Measurements from ENCODE around the gene TFIP11. TPM values are rescaled to one million over a fixed set of nuclear protein-coding genes. Genes with fewer than 3 reads are reported as not detected.

The TFIP11 gene
- total RNA-seq, 2 experiments from 2014 or later = 45.9 to 50.1 TPM

DNA sequence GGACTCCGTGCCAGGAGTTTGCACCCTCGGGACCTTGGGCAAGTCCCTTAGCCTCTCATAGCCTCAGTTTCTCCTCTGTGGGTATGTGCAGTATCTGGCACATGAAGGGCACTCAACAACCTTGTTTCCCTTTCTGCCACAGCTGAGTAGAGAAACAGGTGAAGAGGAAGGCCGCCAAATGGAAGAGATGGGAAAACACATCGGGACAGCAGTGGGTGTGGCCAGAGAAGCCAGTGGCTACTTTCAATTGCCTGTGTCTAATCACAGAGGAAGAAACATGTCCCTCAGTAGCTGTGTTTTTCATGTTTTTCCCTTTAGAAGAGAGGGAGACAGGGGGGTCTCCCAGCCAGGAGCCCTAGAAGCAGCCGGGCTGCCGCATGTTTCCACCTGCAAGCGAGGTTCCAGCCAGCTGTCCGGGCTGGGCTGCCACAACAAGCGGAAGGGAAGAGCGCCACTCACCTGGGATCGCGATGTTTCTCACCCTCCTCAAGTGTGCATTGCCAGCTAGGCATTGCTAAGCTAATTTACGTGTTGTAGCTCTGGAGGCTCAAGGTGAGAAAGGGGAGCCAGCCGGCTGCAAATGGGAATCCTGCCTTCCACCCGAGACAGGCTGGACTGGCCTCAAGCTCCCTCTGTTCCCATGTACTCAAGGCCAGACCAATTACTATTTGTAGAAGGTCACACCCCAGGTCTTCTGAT lies 66.5 kb downstream of the TFIP11 start:
- no peaks in the 10 kb centered on the region for H3K9me3 Mint-ChIP-seq

DNA sequence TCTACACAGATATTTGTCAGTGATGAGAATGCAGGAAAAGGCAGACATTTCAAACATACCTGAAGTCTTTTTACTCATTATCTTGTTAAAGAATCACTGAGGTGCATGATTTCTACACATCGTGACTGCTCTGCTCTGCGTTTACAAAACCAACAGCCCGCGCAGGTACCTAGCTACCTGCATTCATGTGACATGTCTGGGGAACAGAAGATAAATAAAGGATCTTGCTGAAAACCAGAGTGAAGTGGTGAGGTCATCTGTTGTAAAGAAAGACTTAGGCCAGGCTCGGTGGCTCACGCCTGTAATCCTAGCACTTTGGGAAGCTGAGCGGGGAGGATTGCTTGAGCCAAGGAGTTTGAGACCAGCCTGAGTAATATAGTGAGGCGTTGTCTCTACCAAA lies 67.5 kb downstream of the TFIP11 start:
- no peaks in the 10 kb centered on the region for H3K9me3 Mint-ChIP-seq
- peaks cover 8% of the 10 kb centered on the region for H3K36me3 Mint-ChIP-seq
- no peak overlapping the region for H3K27ac Mint-ChIP-seq
- DNase-seq = no peak
- H3K4me3 Mint-ChIP-seq = no peak overlapping the region
- H3K27me3 Mint-ChIP-seq = no peaks in the 10 kb centered on the region
- H3K4me1 Mint-ChIP-seq = no peaks in the 10 kb centered on the region

More for the DNA sequence above, 66.5 kb downstream of the TFIP11 start:
- DNase-seq = no peak
- Mint-ChIP-seq H3K27me3 (no peaks in the 10 kb centered on the region), H3K4me3 (no peak overlapping the region), H3K27ac (no peak overlapping the region), H3K36me3 (peaks cover 8% of the 10 kb centered on the region), H3K4me1 (peaks cover 2% of the 10 kb centered on the region)

DNA sequence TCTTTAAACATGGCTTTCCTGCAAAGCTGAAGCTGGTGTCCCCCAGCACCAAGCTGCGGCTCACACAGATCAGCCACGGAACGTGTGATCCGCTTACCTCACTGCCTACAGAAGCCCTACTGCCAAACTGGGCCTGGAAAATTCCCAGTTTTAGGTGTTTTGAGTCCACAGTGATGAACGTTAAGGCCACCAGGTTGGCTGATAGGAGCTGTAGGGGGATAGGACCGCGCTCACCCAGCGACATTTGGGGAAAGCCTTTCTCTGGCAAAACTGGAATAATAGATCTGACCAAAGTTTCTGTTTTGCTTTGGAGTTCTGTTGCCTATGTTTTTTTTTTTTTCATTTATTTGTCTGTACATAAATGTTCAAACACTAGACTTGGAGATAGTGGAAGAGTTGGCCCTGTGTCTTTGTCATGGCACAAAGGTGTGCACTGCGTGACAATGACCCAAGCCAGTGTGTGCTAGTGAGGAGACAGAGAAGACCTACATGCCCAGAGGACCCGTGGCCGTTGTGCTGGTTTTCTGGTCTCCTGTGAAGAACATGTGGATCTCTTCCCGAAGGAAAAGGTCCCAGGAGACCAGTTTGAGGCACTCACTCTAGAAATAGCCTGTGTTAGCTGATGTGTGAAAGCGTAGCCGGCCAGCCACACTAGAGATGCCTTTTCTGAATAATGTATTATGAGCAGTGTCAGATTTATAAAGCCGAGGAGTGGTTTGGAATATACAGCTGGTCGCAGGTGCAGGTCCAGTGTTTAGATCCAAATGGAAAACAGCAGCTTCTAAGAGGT lies 68.2 kb downstream of the TFIP11 start:
- H3K36me3 Mint-ChIP-seq = peaks cover 8% of the 10 kb centered on the region
- no peak overlapping the region for H3K27ac Mint-ChIP-seq
- no peaks in the 10 kb centered on the region for H3K27me3 Mint-ChIP-seq
- H3K4me1 Mint-ChIP-seq = no peaks in the 10 kb centered on the region
- H3K9me3 Mint-ChIP-seq = no peaks in the 10 kb centered on the region
- no peak for DNase-seq
- no peak overlapping the region for H3K4me3 Mint-ChIP-seq

DNA sequence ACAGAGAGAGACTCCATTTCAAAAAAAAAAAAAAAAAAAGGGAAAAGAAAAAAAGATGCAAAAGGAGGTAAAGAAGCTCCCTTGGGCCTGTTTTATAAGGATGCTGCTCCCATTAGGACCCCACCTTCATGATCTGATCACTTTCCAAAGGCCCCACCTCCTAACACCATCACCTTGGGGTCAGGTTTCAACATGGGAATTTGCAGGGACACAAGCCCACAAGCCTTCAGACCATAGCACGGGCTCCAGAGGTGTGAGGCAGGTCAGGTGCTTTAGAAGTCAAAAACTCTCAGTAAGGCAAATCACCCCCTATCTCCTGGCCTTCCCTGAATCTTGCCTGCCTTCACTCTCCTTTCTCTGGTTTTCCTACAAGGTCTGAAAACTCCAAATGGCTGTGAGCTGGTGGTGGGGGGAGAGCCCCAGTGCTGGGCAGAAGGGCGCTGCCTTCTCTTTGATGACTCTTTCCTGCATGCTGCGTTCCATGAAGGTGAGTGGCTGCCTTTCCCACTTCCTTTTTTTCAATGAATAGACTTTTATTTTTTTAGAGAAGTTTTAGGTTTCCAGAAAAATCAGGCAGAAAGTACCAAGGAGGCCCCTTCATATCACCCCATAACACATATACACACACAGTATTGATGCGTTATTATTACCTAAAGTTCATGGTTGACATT lies 70.1 kb downstream of the TFIP11 start:
- Mint-ChIP-seq H3K4me3 (no peak overlapping the region), H3K36me3 (peaks cover 8% of the 10 kb centered on the region), H3K27ac (no peak overlapping the region)

More for the DNA sequence above, 70.1 kb downstream of the TFIP11 start:
- no peaks in the 10 kb centered on the region for H3K9me3 Mint-ChIP-seq
- peaks cover 5% of the 10 kb centered on the region for H3K4me1 Mint-ChIP-seq
- no peak for DNase-seq
- H3K27me3 Mint-ChIP-seq = no peaks in the 10 kb centered on the region

Other genes with a start within 250 kb of the TFIP11 start
- 10 to 100 TPM; 14.9 to 15.9 TPM for gene ASPHD2, start 83.2 kb downstream of the TFIP11 start, total RNA-seq
- gene HPS4, start 28.7 kb downstream of the TFIP11 start, total RNA-seq = 10 to 100 TPM; 46.9 to 51.3 TPM
- gene SRRD, start 28.6 kb downstream of the TFIP11 start, total RNA-seq = 10 to 100 TPM; 34.5 to 36.6 TPM
- 10 to 100 TPM; 32.1 to 35.0 TPM for gene TPST2, start 77.7 kb upstream of the TFIP11 start, total RNA-seq
- not detected for gene CRYBB1, start 105.6 kb upstream of the TFIP11 start, total RNA-seq
- not detected for gene CRYBA4, start 109.5 kb upstream of the TFIP11 start, total RNA-seq
- gene MIAT, start 145.1 kb upstream of the TFIP11 start, total RNA-seq = 1 to 10 TPM; 5.1 to 5.9 TPM